Measurements from ENCODE around the gene ARID1B.

- TF ChIP-seq CTCF (IDR thresholded peaks at IDR 0.05) (no peak), POLR2A (IDR thresholded peaks at IDR 0.05) (no peak)
Observed at GRCh38 chr6:157139054-157139708, 362.0 kb downstream of the ARID1B start.
